Stimulated activated CD8-positive, alpha-beta memory T cell treated with anti-CD3 and anti-CD28 coated beads, Interleukin-12 subunit alpha, Interleukin-12 subunit beta, amount 100 ng/mL, for 24 hours (primary cell): ENCODE measurements around the gene SLC2A11.
"Not testable (repeated sequence)": the region's sequence is repeated elsewhere in the genome, so short reads cannot be mapped to it uniquely, and the experiment has no call there.

Source experiments
- DNase-seq: peaks from one replicate; pipeline ENCODE4 v3.0.0-alpha.2; 2020; ENCODE audit errors: extremely low read depth

The SLC2A11 gene

DNA sequence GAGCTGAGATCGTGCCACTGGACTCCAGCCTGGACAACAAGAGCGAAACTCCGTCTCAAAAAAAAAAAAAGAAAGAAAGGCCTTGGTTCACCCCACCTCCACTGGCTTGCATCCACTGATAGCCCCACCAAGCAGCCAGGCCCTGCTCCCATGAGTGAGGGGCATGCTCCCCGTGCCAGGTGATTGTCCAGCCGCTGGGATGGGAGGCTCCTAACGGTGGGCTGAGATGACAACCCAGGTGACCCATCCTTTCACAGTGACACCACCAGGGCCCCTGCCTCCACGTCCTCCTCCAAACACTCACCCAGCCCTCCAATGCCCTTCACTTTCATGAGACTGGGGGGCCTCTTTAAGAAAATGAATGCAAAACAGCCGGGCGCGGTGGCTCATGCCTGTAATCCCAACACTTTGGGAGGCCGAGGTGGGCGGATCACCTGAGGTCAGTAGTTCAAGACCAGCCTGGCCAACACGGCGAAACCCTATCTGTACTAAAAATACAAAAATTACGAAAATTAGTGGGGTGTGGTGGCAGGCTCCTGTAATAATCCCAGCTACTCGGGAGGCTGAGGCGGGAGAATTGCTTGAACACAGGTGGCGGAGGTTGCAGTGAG lies 10.3 kb upstream of the SLC2A11 start:
- no peak for DNase-seq

DNA sequence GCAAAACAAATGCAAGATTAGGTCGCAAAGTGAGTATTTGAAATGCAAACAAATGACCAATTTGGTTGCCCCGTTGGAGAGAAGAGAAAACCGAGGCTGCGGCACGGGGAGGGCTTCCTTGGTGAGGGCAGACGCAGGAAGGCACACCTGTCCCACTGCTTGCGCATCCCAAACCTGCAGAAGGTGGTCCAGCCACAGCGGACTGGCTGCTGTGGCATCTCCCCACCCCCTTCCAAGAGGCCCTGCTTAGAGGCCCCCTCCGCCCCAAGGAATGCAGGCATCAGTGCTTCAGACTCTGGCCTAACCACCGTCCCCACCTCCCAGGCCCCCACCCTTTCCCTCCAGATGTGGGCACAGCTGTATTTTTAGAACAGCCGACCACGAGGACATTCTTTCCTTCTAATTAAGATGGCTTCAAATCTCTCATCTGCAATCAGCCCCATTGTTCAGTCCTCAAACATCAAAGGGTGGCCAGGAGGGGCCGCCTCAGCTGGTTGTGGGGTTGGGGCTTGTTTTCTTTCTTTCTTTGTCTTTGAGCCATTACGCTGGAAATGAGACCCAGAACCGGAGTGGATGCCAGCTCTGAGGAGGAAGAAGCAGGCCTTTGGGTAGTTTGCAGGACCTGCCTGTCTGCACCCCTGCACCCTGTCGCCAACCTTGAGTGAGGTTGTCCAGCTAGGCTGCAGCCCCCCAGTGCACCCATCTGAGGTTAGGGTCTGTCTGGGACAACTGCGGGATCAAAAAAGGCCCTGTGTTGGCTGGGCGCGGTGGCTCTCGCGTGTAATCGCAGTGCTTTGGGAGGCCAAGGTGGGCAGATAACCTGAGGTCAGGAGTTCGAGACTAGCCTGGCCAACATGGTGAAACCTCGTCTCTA lies 9.4 kb upstream of the SLC2A11 start:
- DNase-seq: no peak

DNA sequence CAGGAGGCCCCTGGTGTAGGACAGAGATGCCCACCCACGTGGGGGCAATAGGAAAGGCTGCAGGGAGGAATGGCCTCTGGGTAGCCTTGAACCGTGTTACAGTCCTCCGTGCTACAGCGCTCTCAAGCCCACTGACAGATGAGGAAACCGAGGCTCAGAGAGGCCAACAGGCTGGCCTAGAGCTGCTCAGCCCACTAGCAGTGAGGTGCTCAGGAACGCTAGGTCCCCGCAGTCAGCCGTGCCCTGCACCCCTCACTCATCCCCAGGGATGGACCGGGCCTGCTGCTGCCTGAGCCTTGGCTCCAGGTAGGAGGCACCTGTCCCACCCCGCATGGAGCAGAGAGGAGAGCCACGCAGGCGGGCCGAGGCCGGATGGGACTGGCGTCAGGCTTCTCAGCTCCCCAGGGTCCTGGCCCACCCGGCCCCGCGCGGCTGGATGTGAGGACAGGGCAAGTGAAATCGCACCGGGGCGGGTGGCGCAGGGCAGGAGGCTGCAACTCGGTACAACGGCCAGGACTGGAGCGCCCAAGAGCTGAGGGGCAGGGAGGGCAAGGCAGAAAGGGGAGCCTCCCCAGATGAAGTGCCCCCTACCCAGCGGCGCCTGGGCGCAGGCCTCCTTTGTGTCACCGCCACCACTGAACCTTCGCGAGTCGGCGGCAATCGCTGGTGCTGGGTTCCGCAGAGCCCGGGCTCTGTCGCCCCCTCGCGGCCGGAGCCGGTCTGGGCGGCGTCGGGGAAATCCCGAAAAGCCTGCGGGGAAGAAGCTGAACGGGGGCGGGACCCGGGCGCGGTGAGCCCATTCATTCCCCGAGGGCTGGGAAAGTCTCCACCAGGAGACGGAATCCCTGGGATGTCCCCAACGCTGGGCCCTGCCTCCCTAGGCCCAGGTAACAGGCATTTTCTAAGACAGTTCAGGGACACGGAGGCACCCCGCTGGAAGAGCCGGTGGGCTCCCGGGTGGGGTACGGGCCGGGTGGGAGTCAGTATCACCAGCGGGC lies 8.4 kb upstream of the SLC2A11 start:
- DNase-seq: peak; percentile 60

DNA sequence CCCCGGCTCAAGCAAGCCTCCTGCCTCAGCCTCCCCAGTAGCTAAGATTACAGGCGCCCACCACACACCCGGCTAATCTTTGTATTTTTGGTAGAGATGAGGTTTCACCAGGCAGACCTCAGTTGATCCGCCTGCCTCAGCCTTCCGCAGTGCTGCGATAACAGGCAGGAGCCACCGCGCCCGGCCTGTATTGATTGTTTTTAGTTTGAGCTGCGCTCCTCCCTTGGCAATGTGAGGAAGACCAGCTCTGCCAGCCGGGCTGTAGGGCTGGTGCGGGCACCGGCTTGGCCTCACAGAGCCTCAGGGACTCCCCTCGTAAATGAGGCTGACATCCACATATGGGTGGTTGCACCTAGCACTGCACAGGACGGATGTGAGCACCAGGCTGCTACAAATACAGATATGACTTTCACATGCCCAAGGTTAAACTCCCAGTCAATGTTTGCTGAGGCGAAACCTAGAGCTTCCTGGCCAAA lies 7.5 kb upstream of the SLC2A11 start:
- DNase-seq: no peak

DNA sequence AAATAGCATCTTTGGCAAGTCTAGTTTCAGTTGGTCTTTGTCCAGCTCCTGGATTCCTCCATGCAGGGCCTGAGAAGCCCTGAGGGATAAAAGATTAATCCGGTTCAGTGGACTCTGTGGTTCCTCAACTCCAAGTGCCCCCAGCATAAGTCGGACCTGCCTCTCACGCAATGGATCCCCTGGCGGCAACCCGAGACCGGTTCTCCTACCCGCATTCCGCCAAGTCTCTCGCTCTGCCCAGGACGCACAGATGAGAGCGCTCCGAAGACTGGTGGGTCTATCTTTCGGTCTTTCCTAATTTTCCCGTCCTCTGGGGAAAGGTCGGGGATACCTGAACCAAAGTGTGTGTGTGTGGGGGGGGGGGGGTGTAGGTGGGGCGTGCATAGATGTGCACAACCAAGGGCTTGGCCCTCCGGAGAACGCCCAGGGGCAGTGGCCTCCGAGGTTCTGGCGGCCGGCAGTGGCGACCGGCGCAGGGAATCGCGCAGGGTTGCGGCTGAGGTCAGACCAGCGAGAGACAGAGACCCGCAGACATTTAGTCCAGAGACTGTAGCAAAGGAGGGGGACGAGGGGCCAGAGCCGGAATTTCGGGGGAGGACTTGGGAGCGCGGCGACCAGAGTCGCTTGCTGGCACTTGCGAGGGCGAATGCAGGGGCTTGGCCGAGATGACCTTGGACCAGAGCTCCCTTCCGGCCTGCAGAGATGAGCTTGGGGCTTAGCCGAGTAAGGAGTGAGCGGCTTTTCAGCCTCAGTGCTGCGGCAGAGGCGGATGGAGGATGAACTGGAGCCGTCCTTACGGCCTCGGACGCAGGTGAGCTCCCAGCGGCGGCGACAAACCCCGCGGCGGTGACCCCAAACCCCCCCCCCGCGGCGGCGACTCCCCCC lies 712 bp upstream of the SLC2A11 start:
- DNase-seq: no peak

DNA sequence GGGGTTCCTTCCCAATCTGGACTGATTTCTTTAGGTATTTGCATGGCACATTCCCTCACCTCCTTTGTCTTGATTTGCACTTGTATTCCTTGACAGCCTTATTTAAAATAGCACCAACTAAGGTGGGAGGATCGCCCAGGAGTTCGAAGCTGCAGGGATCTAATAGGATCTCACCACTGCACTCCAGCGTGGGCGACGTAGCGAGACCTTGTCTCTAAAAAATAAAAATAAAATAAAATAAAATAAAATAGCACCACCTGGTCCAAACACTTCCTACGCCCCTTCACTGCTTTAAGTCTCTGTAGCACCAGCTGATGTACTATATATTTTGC lies 775 bp downstream of the SLC2A11 start:
- DNase-seq: no peak

DNA sequence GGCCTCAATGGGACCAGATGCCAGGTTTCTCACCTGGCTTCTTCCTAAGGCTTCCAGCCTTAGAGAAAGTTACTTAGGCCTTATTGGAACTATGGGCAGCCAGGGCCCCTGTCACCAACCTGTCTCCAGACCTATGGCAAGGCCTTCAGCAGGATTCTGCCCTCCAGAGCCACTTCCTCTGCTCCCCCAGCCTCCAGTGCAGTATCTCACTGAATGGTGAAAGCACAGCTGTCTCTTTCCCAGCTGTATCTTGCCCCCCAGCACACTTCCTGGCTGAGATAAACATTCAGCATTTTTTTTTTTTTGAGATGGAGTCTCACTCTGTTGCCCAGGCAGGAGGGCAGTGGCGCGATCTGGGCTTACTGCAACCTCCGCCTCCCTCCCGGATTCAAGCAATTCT lies 1.5 kb downstream of the SLC2A11 start:
- DNase-seq: no peak

DNA sequence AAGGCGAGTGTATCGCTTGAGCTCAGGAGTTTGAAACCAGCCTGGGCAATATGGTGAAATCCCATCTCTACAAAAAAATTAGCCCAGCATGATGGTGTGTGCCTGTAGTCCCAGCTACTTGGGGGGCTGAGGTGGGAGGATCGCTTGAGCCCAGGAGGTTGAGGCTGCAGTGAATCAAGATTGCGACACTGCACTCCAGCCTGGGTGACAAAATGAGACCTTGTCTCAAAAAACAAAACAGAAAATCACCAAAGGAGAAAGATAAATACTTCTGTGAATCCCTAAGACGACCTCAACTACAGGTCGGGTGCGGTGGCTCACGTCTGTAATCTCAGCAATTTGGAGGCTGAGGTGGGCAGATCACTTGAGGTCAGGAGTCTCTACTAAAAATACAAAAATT lies 2.5 kb downstream of the SLC2A11 start:
- DNase-seq: not testable (repeated sequence)

DNA sequence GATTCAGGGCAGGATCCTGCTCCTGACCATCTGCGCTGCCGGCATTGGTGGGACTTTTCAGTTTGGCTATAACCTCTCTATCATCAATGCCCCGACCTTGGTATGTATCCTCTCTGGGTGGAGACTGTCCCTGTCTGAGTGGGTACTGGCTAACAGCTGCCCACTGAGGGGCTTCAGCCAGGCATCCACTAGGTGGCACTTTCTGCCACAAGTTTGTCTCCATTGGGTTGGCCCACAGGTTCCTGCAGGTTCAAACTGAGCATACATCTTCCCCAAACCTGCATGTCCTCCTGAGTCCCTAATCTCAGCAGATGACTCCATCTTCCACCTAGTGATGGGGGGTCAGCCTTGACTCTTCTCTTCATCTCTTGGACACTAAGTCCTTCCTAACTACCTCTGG lies 4.4 kb downstream of the SLC2A11 start:
- DNase-seq: no peak

DNA sequence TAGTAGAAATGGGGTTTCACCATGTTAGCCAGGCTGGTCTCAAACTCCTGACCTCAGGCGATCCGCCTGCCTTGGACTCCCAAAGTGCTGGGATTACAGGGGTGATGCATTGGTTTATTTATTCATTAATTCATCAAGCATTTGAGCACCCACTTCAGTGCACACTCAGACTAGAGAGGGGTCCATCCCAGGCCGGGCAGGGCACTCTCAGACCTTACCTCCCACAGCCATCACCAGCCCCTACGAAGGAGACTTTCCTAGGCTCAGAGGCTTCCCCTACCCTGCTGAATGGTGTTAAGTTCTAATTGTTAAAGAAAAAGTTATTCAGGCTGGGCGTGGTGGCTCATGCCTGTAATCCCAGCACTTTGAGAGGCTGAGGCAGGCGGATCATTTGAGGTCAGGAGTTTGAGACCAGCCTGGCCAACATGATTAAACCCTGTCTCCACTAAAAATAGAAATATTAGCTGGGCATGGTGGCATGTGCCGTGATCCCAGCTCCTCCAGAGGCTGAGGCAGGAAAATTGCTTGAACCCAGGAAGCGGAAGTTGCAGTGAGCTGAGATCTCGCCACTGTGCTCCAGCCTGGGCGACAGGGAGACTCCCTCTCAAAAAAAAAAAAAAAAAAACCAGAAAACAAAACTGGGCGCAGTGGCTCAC lies 7.0 kb downstream of the SLC2A11 start:
- DNase-seq: not testable (repeated sequence)

DNA sequence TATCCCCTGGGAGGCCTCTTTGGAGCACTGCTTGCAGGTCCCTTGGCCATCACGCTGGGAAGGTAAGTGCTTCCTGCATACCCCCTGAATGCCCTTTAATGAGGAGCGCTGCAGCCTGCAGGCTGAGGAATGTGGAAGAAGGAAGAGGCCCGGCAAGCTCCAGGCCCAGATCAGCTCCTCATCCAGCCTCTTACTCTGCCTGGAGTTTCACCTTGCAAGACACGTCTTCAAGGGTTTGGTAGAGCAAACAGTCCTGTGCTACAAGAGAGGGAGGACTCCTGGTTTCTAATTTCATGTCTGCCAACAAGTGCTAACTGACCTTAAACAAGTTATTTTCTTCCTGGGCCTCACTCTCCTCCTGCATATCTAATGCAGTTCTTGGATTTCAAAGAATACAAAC lies 10.9 kb downstream of the SLC2A11 start:
- DNase-seq: no peak

DNA sequence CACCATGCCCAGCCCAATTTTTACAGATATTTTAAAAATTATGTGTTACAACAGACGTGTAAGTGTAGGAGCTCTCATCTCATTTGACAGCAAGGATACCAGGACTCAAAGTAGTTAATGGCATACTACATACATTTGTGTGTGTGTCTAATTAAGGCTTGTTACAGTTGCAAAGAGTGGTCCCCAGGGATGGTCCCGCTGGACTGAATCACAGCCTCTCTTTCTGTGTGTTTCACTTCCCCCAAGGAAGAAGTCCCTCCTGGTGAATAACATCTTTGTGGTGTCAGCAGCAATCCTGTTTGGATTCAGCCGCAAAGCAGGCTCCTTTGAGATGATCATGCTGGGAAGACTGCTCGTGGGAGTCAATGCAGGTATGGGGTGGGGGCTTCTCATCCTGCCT lies 17.2 kb downstream of the SLC2A11 start:
- DNase-seq: no peak

DNA sequence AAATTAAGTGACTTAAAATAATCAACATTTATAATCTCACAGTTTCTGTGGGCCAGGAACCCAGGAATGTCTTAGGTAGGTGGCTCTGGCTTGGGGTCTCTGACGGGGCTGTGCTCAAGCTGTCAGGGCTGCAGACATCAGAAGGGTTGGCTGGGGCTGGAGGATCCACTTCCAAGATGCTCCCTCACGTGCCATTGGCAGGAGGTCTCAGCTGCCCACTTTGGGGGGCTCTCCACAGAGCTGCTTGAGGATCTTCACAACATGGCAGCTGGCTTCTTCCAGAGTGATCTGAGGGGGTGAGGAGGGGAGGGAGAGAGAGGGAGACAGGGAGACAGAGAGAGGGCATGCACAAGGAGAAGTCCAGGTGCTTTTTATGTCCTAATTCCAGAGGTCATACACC lies 18.1 kb downstream of the SLC2A11 start:
- DNase-seq: no peak

DNA sequence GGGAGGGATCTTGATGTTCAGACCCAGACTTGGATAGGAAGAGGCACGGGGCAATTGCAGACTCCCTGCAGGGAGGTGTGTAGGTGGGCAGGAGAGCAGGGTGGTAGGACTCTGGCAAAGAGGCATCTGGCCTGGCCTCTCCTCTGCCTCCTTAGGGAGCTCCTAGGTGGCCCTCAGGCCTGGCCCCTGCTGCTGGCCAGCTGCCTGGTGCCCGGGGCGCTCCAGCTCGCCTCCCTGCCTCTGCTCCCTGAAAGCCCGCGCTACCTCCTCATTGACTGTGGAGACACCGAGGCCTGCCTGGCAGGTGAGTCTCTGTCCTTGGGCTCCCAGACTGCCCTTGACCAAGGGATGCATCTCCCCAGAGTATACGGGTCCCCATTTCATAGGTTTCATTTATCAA lies 19.9 kb downstream of the SLC2A11 start:
- DNase-seq: no peak

DNA sequence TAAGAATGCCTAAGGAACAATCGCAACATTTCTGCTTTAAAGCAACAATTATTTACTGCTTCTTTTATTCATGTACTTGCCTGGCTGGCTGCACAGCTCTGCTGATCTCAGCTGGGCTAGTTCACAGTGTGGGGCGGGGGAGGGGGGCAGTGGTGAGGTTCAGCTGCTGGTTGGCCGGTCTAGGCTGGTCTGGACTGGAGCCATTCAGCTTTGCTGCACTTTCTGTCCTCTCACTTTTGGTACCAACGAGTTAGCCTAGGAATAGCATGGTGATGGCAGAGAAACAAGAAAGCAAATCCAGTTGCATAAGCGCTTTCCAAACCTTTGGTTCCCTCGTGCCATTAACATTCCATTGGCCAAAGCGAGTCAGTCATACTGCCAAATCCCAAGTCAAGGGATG lies 20.5 kb downstream of the SLC2A11 start:
- no peak for DNase-seq

DNA sequence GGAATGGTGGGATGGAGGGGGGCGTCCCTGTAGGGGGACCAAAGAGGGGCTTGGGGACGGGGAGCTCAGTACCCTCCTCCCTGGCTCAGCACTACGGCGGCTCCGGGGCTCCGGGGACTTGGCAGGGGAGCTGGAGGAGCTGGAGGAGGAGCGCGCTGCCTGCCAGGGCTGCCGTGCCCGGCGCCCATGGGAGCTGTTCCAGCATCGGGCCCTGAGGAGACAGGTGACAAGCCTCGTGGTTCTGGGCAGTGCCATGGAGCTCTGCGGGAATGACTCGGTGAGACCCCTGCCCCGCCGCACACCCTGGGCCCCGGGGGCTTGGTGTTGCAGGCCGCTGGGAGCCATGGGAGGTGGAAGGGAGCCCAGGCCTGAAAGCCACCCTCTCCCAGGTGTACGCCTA lies 24.7 kb downstream of the SLC2A11 start:
- DNase-seq: no peak

DNA sequence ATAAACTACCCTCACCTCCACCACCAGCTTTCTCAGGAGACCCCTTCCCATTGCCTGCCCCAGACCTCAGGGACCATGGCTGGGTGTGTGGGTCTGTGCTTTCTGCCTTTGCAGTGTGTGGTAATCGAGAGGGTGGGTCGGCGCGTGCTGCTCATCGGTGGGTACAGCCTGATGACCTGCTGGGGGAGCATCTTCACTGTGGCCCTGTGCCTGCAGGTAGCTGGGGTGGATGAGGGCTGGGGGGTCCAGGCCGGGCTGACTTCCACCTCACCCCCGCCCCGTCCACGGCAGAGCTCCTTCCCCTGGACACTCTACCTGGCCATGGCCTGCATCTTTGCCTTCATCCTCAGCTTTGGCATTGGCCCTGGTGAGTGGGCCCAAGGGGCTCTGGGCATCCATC lies 26.0 kb downstream of the SLC2A11 start:
- DNase-seq: no peak

DNA sequence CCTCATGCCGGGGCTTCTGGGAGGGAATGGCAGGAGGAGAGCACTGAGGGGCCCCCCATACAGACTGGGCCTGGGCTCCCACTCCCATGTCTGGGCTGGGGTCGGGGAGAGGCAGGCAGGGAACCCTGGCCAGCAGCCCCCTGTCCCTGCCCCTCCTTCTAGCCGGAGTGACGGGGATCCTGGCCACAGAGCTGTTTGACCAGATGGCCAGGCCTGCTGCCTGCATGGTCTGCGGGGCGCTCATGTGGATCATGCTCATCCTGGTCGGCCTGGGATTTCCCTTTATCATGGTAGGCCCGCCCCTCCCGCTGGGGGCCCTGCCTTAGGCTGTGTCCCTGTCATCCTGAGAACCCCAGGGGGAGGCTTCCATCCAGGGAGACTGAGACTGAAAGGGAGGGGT lies 26.5 kb downstream of the SLC2A11 start:
- DNase-seq: no peak

DNA sequence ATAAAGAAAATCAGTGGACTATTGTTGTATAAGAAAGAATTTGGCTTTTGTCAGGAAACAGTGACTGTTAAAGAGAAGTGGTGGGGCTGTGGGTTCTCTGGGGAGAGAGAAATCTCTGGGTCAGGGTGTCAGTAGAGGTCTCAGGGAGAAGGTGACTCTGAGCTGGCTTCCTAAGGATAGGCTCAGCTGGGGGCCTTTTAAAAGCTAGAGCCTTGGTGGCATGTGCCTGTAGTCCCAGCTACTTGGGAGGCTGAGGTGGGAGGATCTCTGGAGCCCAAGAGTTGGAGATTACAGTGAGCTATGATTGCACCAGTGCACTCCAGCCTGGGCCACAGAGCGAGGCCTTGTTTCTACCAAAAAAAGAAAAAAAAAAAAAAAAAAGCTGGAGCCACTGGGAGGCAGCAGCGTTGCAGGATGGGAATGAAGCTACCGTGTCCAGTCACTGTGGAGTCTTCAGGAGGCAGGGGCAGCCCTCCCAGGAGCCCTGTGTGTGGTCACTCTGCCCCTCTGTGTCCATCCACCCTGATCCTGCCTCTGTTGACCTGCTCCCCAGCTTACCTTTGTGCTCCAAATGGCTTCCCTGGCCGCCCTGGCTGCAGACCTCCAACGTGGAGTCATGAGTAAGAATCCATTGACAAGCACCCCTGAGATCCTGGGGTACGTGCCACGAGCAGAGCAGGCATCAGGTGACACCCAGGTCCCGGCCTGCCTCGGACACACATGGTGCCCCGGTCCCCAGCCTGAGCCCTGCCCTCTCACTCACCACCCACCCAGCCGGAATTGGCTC lies 31.1 kb downstream of the SLC2A11 start:
- no peak for DNase-seq

DNA sequence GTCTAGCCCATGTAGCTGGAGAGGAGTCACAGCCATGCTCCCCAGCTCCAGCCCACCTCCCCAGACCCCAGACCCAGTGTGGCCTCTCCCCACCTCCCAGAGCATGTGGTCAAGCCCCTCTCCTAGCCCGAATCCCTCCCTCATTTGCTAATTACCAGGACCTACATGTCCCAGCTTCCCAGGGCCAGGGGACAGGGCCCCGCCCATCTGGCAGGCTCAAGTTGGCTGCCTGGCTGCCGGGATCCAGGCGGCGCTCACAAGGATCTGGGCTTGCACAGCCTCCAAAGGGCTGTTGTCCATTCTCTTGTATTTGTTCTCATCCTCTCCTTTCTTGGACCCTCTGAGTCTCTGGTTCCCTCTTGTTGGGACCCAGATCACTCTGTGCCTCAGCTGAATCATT lies 31.9 kb downstream of the SLC2A11 start:
- no peak for DNase-seq
